Renal cortical epithelial cell (primary cell): ENCODE results near the gene SDK2. TPM values are rescaled to one million over a fixed set of nuclear protein-coding genes. Genes with fewer than 3 reads are reported as not detected.

Source experiments
- DNase-seq: peaks from one replicate; pipeline ENCODE4 v3.0.0-alpha.2; 2011; ENCODE audit warnings: low read depth
- total RNA-seq: library from RNA; depleted of rRNA; stranded (reverse); fragments of >200 nt; gene quantifications from 2 replicates; pipeline ENCODE4 v1.2.3, GENCODE V29; 2014

Gene SDK2
- total RNA-seq, 1 donor from 2014 or later = 0.10 TPM

DNA sequence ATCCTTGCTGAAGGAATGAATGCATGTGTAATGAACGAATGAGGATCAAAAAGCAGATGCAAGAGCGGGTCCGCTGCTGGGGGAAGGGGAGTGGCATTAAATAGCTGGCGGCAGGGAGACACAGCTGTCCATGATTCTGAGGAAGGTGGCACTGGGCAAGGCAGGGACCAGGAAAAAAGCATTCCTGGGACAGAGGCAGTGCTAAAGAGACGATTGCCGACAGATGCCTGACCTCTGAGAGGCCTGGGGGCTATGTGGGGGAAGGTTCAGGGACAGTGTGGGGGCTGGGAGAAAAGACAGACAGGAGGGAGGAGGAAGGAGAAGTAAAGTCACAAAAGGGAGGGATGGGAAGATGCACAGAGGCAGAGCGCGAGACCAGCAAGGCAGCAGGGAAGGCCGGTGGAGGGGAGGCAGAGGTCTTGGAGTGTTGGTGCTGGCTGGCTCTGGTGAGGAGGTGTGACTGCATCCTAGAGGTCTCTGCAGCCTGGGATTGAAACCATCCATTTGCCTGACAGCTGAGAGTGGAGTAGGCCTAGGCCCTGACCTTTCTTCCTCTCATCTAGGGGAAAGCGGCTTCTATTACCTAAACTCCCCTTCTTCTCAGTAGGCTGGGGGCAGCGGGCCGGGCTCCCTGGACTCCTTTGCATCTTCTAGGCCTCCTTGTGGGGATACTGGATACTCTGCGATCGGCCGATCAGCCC, 109.9 kb downstream of the SDK2 start:
- DNase-seq = no peak

DNA sequence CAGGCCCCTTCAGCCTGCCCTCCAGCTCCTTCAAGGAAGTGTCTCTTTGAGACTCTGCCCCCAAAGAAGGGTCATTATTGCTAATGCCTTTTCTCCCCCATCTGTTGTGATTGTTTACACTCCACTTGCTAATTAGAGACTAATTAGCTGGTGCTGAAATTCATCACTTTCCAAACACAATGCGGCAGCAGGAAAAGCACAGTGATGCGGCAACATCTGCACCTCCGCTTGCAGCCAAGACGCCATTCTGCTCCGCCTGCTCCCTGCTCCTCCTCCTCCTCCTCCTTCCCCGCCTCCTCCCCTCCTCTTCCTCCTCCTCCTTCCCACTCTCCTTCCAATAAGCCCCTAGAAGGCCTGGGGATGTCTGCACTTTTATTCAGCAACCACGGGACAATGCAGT, 110.5 kb downstream of the SDK2 start:
- no peak for DNase-seq

GRCh38 chr17:73533127-73533526, 111.1 kb downstream of the SDK2 start:
- no peak for DNase-seq

- DNase-seq = no peak
These were observed 111.8 kb downstream of the SDK2 start for GRCh38 chr17:73532421-73532901.

- DNase-seq = no peak
These were observed 113.1 kb downstream of the SDK2 start for GRCh38 chr17:73531158-73531557.

- DNase-seq = no peak
These were observed 115.6 kb downstream of the SDK2 start for GRCh38 chr17:73528679-73529078.

DNA sequence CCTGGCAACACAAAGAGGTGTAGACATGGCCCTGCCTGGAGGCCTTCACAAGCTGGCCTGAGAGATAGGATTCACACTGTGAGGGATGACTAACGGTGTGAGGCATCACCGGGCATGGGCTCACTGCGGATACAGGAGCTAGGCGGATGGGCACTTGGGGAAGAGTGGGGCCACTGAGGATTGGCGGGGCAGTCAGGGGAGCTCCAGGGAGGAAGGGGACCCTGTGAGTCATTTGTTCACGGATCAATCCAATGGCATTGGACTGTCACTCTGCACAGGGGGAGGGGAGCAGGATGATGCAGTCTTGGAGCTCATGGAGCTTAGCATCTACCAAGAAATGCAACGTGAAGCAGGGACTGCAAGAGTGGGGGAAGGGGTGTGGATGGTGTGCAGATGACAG, 117.3 kb downstream of the SDK2 start:
- no peak for DNase-seq

- DNase-seq = no peak
These were observed 119.1 kb downstream of the SDK2 start for GRCh38 chr17:73524941-73525679.

- DNase-seq = no peak
These were observed 121.5 kb downstream of the SDK2 start for GRCh38 chr17:73522696-73523095.

GRCh38 chr17:73522107-73522506, 122.1 kb downstream of the SDK2 start:
- no peak for DNase-seq

- DNase-seq = no peak
These were observed 122.9 kb downstream of the SDK2 start for GRCh38 chr17:73521376-73521775.

GRCh38 chr17:73520369-73520761, 123.9 kb downstream of the SDK2 start:
- DNase-seq = no peak

DNA sequence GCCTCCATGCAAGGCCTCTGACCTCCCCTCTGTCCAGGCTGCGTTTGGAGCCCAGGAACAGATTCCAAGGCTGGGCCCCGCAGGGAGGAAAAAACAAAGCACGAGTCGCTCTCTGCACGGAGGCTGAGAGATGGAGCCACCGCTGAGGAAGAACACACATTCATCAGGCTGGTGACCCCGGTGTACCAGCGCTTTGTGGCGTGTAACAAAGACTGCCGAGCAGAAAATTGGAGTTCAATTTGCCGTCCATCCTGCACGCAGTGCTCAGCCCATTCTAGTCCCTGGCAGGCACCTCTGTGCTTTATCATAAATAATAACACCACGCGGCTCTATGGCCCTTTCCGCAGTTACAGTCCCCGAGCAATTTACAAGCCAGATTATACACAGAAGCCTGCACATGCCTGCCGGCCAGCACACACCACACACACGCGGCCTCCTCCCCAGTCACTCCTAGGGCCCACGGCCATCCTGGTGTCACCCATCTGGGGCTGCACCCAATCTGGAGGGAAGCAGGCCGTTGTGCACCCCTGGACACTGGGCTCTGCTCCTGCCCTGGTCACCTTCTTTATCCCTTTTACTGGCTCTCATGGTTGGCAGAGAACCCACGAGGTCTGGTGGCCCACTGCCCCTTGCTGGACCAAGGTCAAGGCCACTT, 124.4 kb downstream of the SDK2 start:
- DNase-seq = no peak

- DNase-seq = no peak
These were observed 125.2 kb downstream of the SDK2 start for GRCh38 chr17:73519011-73519410.

DNA sequence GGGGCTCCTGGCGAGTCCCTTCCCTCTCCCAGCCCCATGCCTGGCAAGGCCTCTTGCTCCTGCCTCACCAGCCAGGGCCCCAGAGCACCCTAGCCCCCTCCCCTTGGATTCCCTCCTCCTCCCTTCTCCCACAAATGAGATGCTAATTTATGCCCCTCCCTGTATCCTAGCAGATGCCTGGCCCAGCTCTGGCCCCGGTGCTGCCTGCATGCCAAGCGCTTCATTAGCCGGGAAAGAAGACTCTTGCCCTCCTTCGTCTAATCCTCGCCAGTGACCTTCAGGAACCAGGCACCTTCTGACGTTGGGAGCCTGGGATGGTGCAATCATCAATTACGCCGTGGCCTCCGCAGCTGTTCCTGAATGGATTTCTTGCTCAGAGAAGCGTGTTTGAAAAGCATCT, 127.8 kb downstream of the SDK2 start:
- DNase-seq = no peak

DNA sequence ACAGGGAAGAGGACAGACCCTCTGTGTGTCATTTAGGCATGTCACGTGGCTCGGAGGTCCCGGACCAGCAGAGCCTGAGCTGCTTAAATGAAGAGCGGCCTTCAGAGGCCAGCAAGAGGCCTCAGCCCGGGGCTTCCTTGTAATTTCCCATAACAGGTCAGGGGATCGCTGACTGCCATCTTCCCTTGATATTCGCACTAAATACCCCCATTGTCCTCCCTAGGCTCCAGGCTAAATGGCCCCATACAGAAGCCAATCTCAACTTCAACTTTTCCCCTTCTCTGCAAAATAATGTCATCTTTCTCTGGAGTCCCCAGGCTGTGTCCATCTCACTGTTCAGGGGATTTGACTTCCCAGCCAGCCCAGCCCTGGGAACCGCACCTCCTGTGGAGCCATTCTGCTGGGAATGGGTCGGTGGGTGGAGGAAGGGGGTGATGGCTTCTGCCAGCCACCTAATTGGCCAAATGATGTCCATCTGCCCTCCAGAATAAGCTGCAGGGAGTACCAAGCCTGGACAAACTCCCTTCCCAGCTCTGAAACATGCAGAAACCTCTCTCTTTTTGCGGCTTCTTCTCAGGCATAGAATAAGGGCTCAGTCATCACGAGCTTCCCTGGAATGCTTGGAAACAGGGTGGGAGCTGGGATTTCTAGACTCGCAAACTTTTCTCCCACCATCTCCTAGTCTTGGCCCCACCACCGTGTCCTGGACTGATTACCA, 129.9 kb downstream of the SDK2 start:
- no peak for DNase-seq

GRCh38 chr17:73513426-73513825, 130.8 kb downstream of the SDK2 start:
- DNase-seq = no peak

DNA sequence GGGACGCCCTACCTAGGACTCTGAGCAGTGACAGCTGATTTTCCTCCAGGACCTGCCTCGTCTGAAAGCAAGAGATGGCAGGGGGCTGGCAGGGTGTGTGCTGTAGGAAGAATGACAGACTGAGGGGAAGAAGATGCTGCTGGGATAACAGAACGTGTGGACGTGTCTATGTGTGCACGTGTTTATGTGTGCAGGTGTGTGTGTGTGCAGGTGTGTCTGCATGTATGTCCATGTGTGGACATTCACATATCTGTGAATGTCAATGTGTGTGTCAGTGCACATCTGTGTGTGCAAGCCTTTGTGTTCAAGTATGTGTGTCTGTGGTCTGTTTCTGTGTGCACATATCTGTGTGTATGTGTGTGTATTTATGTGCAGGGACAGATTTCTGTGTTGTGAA, 132.5 kb downstream of the SDK2 start:
- no peak for DNase-seq

- DNase-seq = no peak
These were observed 133.1 kb downstream of the SDK2 start for GRCh38 chr17:73510981-73511718.

DNA sequence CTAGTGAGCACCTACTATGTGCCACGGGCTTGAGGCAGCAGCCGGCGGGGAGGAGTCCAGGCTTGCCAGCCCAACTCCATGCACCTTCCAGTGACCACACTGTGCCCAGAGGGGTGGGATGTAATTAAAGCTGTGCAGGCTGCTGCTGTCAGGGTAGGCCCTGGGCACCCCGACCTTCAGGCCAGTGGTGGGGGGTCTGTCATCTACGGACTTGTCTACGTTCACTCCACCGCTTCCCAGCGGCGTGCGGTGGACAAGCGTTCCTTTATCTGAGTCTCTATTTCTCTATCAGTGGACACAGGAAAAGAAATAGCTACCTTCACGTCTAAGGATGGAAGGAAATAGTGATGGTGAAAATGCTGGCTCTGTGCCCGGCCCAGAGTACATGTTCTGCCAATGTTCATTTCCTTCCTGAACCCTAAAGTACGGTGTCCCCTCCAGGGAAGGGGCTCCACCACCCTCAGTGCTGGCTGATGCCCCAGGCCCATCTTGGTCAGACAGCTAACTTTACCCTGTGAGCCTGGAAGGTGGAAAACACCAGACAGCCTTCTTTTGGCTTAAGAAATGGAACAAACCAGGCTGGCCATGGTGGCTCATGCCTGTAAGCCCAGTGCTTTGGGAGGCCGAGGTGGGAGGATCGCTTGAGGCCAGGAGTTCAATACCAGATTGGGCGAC, 135.2 kb downstream of the SDK2 start:
- DNase-seq = no peak
